Lower lobe of right lung (tissue), 2 donors: ENCODE measurements around the gene NRCAM. TPM values are rescaled to one million over a fixed set of nuclear protein-coding genes. Genes with fewer than 3 reads are reported as not detected.

ENCODE experiments used
- ATAC-seq, 2 donors: fragments of 200-7000 bp; cut with Tn5 transposase; one replicate each; pipeline ENCODE4 v1.9.1; 2020 to 2022; ENCODE audit warnings: mild to moderate bottlenecking in 2 of 2, moderate library complexity in 2 of 2
- DNase-seq: peaks from one replicate; pipeline ENCODE4 v3.0.0-alpha.2; 2020
- H3K27ac ChIP-seq: fragments of 200-600 bp; one replicate; pipeline ENCODE4 v1.8.0; 2022
- H3K27me3 ChIP-seq: fragments of 200-600 bp; one replicate; pipeline ENCODE4 v1.8.0; 2022; ENCODE audit warnings: low read depth
- H3K36me3 ChIP-seq: fragments of 200-600 bp; one replicate; pipeline ENCODE4 v1.8.0; 2022; ENCODE audit warnings: mild to moderate bottlenecking
- H3K4me1 ChIP-seq: fragments of 200-600 bp; one replicate; pipeline ENCODE4 v1.8.0; 2022
- H3K4me3 ChIP-seq: fragments of 200-600 bp; one replicate; pipeline ENCODE4 v1.8.0; 2022; ENCODE audit warnings: mild to moderate bottlenecking
- H3K9me3 ChIP-seq: fragments of 200-600 bp; one replicate; pipeline ENCODE4 v1.8.0; 2022
- CTCF ChIP-seq: fragments of 200-600 bp; IDR thresholded peaks from one replicate; pipeline ENCODE4 v1.8.0; 2022; ENCODE audit warnings: antibody characterized with exemption, mild to moderate bottlenecking
- intact Hi-C: fragments of 100-400 bp; cut with DNase I; formaldehyde crosslinking; loops from one replicate; pipeline ENCODE4 v1.11.0; 2022
- total RNA-seq: library from RNA; stranded (reverse); fragmentation: NEBNext Ultra II Directional; extraction: Animal tissue kit (Norgen Biotek cat#: 25700); gene quantifications from one replicate; pipeline ENCODE4 v1.2.1, GENCODE V29; 2021
- donor health status: DM: no; HTN: yes; CAD: no; lungs with severe emphysema.

Gene NRCAM
- total RNA-seq, 1 donor from 2014 or later: 2.6 TPM

- no peak for TF ChIP-seq CTCF
- Histone ChIP-seq H3K4me3 (peak overlapping the region; percentile 14), H3K27me3 (no peaks in the 10 kb centered on the region), H3K27ac (no peak overlapping the region), H3K4me1 (no peaks in the 10 kb centered on the region), H3K36me3 (no peaks in the 10 kb centered on the region), H3K9me3 (no peaks in the 10 kb centered on the region)
- ATAC-seq: no peak
- intact Hi-C loops: no loop called here
- DNase-seq: no peak
These were observed 288.8 kb downstream of the NRCAM start for GRCh38 chr7:108167460-108167859.

GRCh38 chr7:108166687-108167086 lies 289.5 kb downstream of the NRCAM start:
- H3K27me3 ChIP-seq: no peaks in the 10 kb centered on the region
- H3K9me3 ChIP-seq: no peaks in the 10 kb centered on the region
- ATAC-seq (no peak), DNase-seq (no peak)
- H3K36me3 ChIP-seq: no peaks in the 10 kb centered on the region
- no peak for TF ChIP-seq CTCF
- H3K4me3 ChIP-seq: no peak overlapping the region
- intact Hi-C loops: no loop called here
- no peaks in the 10 kb centered on the region for H3K4me1 ChIP-seq
- H3K27ac ChIP-seq: no peak overlapping the region

GRCh38 chr7:108165723-108166122 lies 290.5 kb downstream of the NRCAM start:
- Histone ChIP-seq H3K4me3 (no peak overlapping the region), H3K36me3 (no peaks in the 10 kb centered on the region), H3K27ac (no peak overlapping the region), H3K27me3 (no peaks in the 10 kb centered on the region), H3K9me3 (no peaks in the 10 kb centered on the region), H3K4me1 (no peaks in the 10 kb centered on the region)
- intact Hi-C loops: no loop called here
- ATAC-seq: no peak
- TF ChIP-seq CTCF: no peak
- DNase-seq: no peak

- intact Hi-C loops: no loop called here
- no peaks in the 10 kb centered on the region for H3K9me3 ChIP-seq
- no peaks in the 10 kb centered on the region for H3K36me3 ChIP-seq
- no peaks in the 10 kb centered on the region for H3K4me1 ChIP-seq
- H3K27me3 ChIP-seq: no peaks in the 10 kb centered on the region
- ATAC-seq (no peak), DNase-seq (no peak)
- H3K27ac ChIP-seq: no peak overlapping the region
- no peak for TF ChIP-seq CTCF
- no peak overlapping the region for H3K4me3 ChIP-seq
These were observed 291.3 kb downstream of the NRCAM start for GRCh38 chr7:108164946-108165345.

GRCh38 chr7:108164342-108164741 lies 291.9 kb downstream of the NRCAM start:
- H3K36me3 ChIP-seq: no peaks in the 10 kb centered on the region
- H3K27ac ChIP-seq: no peak overlapping the region
- no peaks in the 10 kb centered on the region for H3K9me3 ChIP-seq
- H3K4me3 ChIP-seq: no peak overlapping the region
- H3K27me3 ChIP-seq: no peaks in the 10 kb centered on the region
- DNase-seq (no peak), ATAC-seq (no peak)
- no peak for TF ChIP-seq CTCF
- no peaks in the 10 kb centered on the region for H3K4me1 ChIP-seq
- intact Hi-C loops: no loop called here

- Histone ChIP-seq H3K9me3 (no peaks in the 10 kb centered on the region), H3K27ac (no peak overlapping the region), H3K36me3 (no peaks in the 10 kb centered on the region), H3K4me1 (no peaks in the 10 kb centered on the region), H3K4me3 (no peak overlapping the region), H3K27me3 (no peaks in the 10 kb centered on the region)
- no peak for DNase-seq
- intact Hi-C loops: no loop called here
- TF ChIP-seq CTCF: no peak
- no peak for ATAC-seq
These were observed 297.5 kb downstream of the NRCAM start for GRCh38 chr7:108158776-108159175.
